CD14-positive monocyte (primary cell): ENCODE measurements around the gene FMO1. TPM values are rescaled to one million over a fixed set of nuclear protein-coding genes. Genes with fewer than 3 reads are reported as not detected.

Source experiments
- DNase-seq, 3 donors: peaks; one replicate each; pipeline ENCODE4 v3.0.0-alpha.2; 2011 to 2022
- H2AFZ ChIP-seq: 2 replicates; pipeline ENCODE4 v1.6.0; 2012; ENCODE audit warnings: mild to moderate bottlenecking, low read depth, low read length, inconsistent platforms; ENCODE audit not compliant: insufficient read depth, poor library complexity, severe bottlenecking
- H3K27ac ChIP-seq, 2 donors: 1 replicate in 1 of 2; 2 replicates in 1 of 2; pipeline ENCODE4 v1.5.1; 2012 to 2013; ENCODE audit warnings: low read length in 2 of 2, control low read depth in 1 of 2, inconsistent platforms in 1 of 2, low read depth in 1 of 2, mild to moderate bottlenecking in 1 of 2
- H3K27me3 ChIP-seq, 2 donors: one replicate each; pipeline versions ENCODE4 v1.6.0 to v1.6.1; 2011 to 2013; ENCODE audit warnings: low read length in 2 of 2; ENCODE audit not compliant: control insufficient read depth in 2 of 2, insufficient read depth in 2 of 2
- H3K36me3 ChIP-seq, 2 donors: replicated peaks in 1 of 2; 1 replicate in 1 of 2; 2 replicates in 1 of 2; pipeline versions ENCODE4 v1.5.1 to v1.6.1; 2012 to 2013; ENCODE audit warnings: low read length in 2 of 2, control low read depth in 1 of 2, inconsistent platforms in 1 of 2, mild to moderate bottlenecking in 1 of 2; ENCODE audit not compliant: insufficient read depth in 2 of 2, control insufficient read depth in 1 of 2
- H3K4me1 ChIP-seq, 2 donors: 1 replicate in 1 of 2; 2 replicates in 1 of 2; pipeline versions ENCODE4 v1.5.1 to v1.6.1; 2012 to 2013; ENCODE audit warnings: low read length in 2 of 2, control low read depth in 1 of 2, inconsistent platforms in 1 of 2, mild to moderate bottlenecking in 1 of 2, moderate library complexity in 1 of 2; ENCODE audit not compliant: insufficient read depth in 2 of 2, control insufficient read depth in 1 of 2
- H3K4me2 ChIP-seq: replicated peaks from 2 replicates; pipeline ENCODE3; 2012; ENCODE audit warnings: low read length, moderate library complexity, mild to moderate bottlenecking; ENCODE audit not compliant: poor library complexity, severe bottlenecking; ENCODE audit errors: extremely low read depth
- H3K4me3 ChIP-seq, 3 experiments: fragments of 200-600 bp in 1 of 3; sonication (generic) in 1 of 3; replicated peaks in 1 of 3; 1 replicate in 2 of 3; 2 replicates in 1 of 3; pipeline ENCODE4 v1.5.1; 2011 to 2013; ENCODE audit warnings: low read length in 3 of 3, mild to moderate bottlenecking in 3 of 3, control low read depth in 2 of 3, low read depth in 2 of 3, inconsistent platforms in 1 of 3, moderate library complexity in 1 of 3
- H3K79me2 ChIP-seq: 2 replicates; pipeline ENCODE4 v1.6.0; 2012; ENCODE audit warnings: mild to moderate bottlenecking, control low read depth, inconsistent platforms, low read length, moderate library complexity; ENCODE audit not compliant: insufficient read depth
- H3K9ac ChIP-seq: 2 replicates; pipeline ENCODE4 v1.6.0; 2017; ENCODE audit warnings: low read length, mild to moderate bottlenecking; ENCODE audit not compliant: insufficient read depth, poor library complexity, severe bottlenecking
- H3K9me3 ChIP-seq, 2 donors: replicated peaks in 1 of 2; 1 replicate in 1 of 2; 2 replicates in 1 of 2; pipeline versions ENCODE4 v1.5.1 to v1.6.1; 2012 to 2013; ENCODE audit warnings: low read length in 2 of 2, control low read depth in 1 of 2; ENCODE audit not compliant: control insufficient read depth in 1 of 2, insufficient read depth in 1 of 2
- H4K20me1 ChIP-seq: 2 replicates; pipeline ENCODE4 v1.6.0; 2012; ENCODE audit warnings: mild to moderate bottlenecking, low read length, control low read depth, moderate library complexity; ENCODE audit not compliant: insufficient read depth
- H3K27ac Mint-ChIP-seq, 7 donors: one replicate each; pipeline ENCODE4 v1.8.0; 2020; ENCODE audit warnings: mild to moderate bottlenecking in 7 of 7, mixed read lengths in 7 of 7, moderate library complexity in 6 of 7, inconsistent platforms in 2 of 7
- H3K27me3 Mint-ChIP-seq, 3 donors: one replicate each; pipeline ENCODE4 v1.8.0; 2021 to 2022; ENCODE audit warnings: low read depth in 3 of 3, mild to moderate bottlenecking in 3 of 3, mixed read lengths in 3 of 3, moderate library complexity in 3 of 3, inconsistent platforms in 1 of 3
- H3K36me3 Mint-ChIP-seq, 2 donors: one replicate each; pipeline ENCODE4 v1.8.0; 2020; ENCODE audit warnings: mixed read lengths in 2 of 2, inconsistent platforms in 1 of 2, mild to moderate bottlenecking in 1 of 2
- H3K4me1 Mint-ChIP-seq: one replicate; pipeline ENCODE4 v1.8.0; 2020; ENCODE audit warnings: mild to moderate bottlenecking, mixed read lengths
- H3K4me3 Mint-ChIP-seq, 2 donors: one replicate each; pipeline ENCODE4 v1.8.0; 2020; ENCODE audit warnings: mild to moderate bottlenecking in 2 of 2, mixed read lengths in 2 of 2, moderate library complexity in 1 of 2
- H3K9me3 Mint-ChIP-seq, 7 donors: one replicate each; pipeline ENCODE4 v1.8.0; 2020 to 2022; ENCODE audit warnings: mixed read lengths in 7 of 7, mild to moderate bottlenecking in 6 of 7, moderate library complexity in 6 of 7, inconsistent platforms in 2 of 7
- WGBS: methylation state at CpG from one replicate; pipeline ENCODE4 v1.1.5; 2013; ENCODE audit warnings: missing lambda C conversion rate; ENCODE audit not compliant: insufficient coverage; 5-methylcytosine and 5-hydroxymethylcytosine counted together
- intact Hi-C, 2 donors: fragments of 100-400 bp; cut with micrococcal nuclease; formaldehyde crosslinking; loops; one replicate each; pipeline versions ENCODE4 v1.15.0 to v1.15.1; 2023
- polyA plus RNA-seq, 3 donors: library from polyadenylated mRNA; depleted of rRNA in 1 of 3; unstranded in 2 of 3; stranded (reverse) in 1 of 3; fragments of 300-500 nt in 2 of 3; fragments of >200 nt in 1 of 3; fragmentation: Illumina TruSeq in 2 of 3; gene quantifications; 1 replicate in 2 of 3; 2 replicates in 1 of 3; pipeline ENCODE4 v1.2.3, GENCODE V29; 2012 to 2021
- TF ChIP-seq, protein P1 (sequence below): fragments of 200-600 bp; IDR thresholded peaks from one replicate; pipeline ENCODE4 v1.8.0; 2022; ENCODE audit warnings: antibody characterized with exemption, mild to moderate bottlenecking

Gene FMO1
- polyA plus RNA-seq, 3 donors: not detected

DNA sequence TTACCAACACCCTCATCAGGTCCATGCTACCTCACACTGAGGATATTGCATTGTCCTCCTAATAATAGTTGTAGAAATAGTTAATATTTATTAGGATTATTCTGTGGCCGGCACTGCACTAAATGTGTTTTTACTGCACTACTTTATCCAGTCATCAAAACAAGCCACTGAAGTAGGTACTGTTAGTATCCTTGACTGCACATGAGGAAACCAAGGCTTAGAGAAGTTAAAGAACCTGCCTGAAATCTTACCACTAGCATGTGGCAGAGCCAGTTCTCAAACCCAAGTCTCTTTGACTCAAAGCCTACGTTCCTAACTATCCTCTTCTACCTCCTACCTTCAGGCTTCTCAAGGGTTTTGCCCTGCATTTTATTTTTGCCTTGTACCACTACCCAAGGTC is 30.9 kb downstream of the FMO1 start:
- H3K4me3 ChIP-seq: no peak overlapping the region
- no peak for DNase-seq
- no peaks in the 10 kb centered on the region for H3K9me3 ChIP-seq
- TF ChIP-seq, protein P1, sequence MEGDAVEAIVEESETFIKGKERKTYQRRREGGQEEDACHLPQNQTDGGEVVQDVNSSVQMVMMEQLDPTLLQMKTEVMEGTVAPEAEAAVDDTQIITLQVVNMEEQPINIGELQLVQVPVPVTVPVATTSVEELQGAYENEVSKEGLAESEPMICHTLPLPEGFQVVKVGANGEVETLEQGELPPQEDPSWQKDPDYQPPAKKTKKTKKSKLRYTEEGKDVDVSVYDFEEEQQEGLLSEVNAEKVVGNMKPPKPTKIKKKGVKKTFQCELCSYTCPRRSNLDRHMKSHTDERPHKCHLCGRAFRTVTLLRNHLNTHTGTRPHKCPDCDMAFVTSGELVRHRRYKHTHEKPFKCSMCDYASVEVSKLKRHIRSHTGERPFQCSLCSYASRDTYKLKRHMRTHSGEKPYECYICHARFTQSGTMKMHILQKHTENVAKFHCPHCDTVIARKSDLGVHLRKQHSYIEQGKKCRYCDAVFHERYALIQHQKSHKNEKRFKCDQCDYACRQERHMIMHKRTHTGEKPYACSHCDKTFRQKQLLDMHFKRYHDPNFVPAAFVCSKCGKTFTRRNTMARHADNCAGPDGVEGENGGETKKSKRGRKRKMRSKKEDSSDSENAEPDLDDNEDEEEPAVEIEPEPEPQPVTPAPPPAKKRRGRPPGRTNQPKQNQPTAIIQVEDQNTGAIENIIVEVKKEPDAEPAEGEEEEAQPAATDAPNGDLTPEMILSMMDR: no peak
- H3K27me3 Mint-ChIP-seq: peaks cover 0 to 3% (median under 1%) of the 10 kb centered on the region in 3 donors
- H3K4me1 Mint-ChIP-seq: peaks cover 6% of the 10 kb centered on the region
- H3K27ac ChIP-seq: no peak overlapping the region
- no peaks in the 10 kb centered on the region for H3K36me3 ChIP-seq
- H3K9ac ChIP-seq: no peak overlapping the region
- no peaks in the 10 kb centered on the region for H3K36me3 Mint-ChIP-seq
- no peak overlapping the region for H3K27ac Mint-ChIP-seq
- no peak overlapping the region for H3K4me2 ChIP-seq
- no peak overlapping the region for H3K4me3 Mint-ChIP-seq
- H3K79me2 ChIP-seq: no peaks in the 10 kb centered on the region
- peaks cover 0 to 3% of the 10 kb centered on the region in 2 donors for H3K4me1 ChIP-seq
- no peaks in the 10 kb centered on the region for H3K27me3 ChIP-seq
- 100% methylated on average over 1 of the region's 2 CpGs for WGBS
- peaks cover 0 to 6% (median 2%) of the 10 kb centered on the region in 7 donors for H3K9me3 Mint-ChIP-seq
- intact Hi-C loops: no loop called here
- H2AFZ ChIP-seq: peak overlapping the region; percentile 5
- no peaks in the 10 kb centered on the region for H4K20me1 ChIP-seq

DNA sequence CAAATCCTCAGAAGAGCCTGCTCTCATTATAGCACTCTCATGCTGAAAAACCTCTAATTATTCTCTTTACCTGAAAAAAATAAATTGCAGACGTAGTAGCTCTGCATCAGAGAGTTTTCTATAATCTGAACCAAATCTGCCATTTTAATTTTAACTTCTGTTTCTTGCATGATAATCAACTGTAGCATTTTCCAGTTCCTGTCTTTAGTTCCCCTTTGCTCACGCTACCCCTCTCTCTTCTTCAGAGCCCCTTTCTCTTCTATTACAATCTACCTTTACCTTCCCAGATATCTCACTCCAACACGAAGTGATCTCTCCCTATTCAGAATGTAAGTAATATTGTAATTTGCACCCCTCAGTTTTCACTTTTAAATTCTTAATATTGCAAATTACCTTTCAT is 31.4 kb downstream of the FMO1 start:
- Mint-ChIP-seq H3K27me3 (peaks cover 0 to 3% (median 2%) of the 10 kb centered on the region in 3 donors), H3K4me1 (peaks cover 6% of the 10 kb centered on the region), H3K36me3 (no peaks in the 10 kb centered on the region), H3K27ac (peak overlapping the region in 1 of 7 donors; percentile 68), H3K9me3 (peaks cover 0 to 6% (median 2%) of the 10 kb centered on the region in 7 donors), H3K4me3 (peak overlapping the region in 1 of 2 donors; percentile 36)
- Histone ChIP-seq H3K27ac (no peak overlapping the region), H3K9me3 (no peaks in the 10 kb centered on the region), H3K36me3 (no peaks in the 10 kb centered on the region), H4K20me1 (no peaks in the 10 kb centered on the region), H3K4me2 (no peak overlapping the region), H3K9ac (no peak overlapping the region), H3K79me2 (no peaks in the 10 kb centered on the region), H3K4me3 (no peak overlapping the region), H3K4me1 (peaks cover 0 to 3% of the 10 kb centered on the region in 2 donors), H3K27me3 (no peaks in the 10 kb centered on the region), H2AFZ (peak overlapping the region; percentile 5)
- peak in 1 of 3 donors; percentile 2 for DNase-seq
- intact Hi-C loops: no loop called here
- 0% methylated on average over 1 of the region's 3 CpGs for WGBS
- TF ChIP-seq, protein P1: no peak
